Activated CD4-positive, alpha-beta T cell treated with anti-CD3 and anti-CD28 coated beads for 4 hours (primary cell): ENCODE data around the gene ZNF10.
A peak's percentile ranks its signal among the peaks of the same experiment; 100 is the strongest.

Experiments used
- DNase-seq, 2 donors: peaks; one replicate each; pipeline ENCODE4 v3.0.0-alpha.2; 2020

ZNF10 gene

DNA sequence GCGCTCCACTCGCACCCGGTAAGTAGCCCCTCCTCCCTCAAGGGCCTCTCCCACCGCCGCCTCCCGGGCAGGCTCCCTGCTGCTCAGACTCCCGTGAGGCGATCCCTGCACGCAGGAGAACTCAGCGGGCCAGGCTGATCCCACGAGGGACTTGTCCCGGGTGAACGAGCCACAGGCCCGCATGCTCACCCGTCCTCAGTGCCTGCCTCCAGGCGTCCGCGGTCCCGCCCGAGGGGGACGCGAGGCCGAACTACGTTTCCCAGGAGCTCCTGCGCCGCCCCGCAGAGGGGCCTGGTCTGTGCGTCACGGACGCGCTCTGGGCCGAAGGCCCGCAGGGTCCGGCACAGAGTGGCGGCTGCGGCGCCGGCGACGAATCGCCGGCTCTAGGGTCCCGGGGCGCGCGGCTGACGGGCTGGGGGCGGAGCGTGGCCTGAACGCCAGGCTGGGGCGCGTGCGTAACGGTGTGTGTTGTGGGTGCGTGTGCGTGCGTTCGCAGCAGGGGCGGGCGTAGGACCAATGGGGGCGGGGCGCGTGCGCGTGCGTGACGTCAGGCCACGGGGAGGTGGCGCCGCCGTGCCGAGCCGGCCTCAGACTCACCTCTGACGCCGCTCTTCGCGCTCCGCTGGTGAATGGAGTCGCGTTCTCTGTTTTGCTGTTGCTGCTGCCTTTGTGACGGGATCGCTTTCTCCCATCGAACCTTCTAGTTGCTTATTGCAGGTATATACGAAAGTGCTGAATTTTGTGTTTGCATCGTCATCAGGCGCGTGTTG, at the start of gene ZNF10, which contains the start of gene ZNF891:
Gene ZNF10 (plus strand): TSS at position 590 of the 770 bp plus-strand sequence. CDS start 13,866 bp downstream, outside the sequence.
Gene ZNF891 (minus strand): TSS at position 237 of the 770 bp plus-strand sequence. CDS start 8,356 bp downstream, outside the sequence.
- peak; percentile 95 to 96 for DNase-seq

- no peak for DNase-seq
Measured at GRCh38 chr12:133081159-133081780, 49.2 kb upstream of the ZNF10 start.

GRCh38 chr12:133083345-133083744, 47.1 kb upstream of the ZNF10 start:
- no peak for DNase-seq

DNA sequence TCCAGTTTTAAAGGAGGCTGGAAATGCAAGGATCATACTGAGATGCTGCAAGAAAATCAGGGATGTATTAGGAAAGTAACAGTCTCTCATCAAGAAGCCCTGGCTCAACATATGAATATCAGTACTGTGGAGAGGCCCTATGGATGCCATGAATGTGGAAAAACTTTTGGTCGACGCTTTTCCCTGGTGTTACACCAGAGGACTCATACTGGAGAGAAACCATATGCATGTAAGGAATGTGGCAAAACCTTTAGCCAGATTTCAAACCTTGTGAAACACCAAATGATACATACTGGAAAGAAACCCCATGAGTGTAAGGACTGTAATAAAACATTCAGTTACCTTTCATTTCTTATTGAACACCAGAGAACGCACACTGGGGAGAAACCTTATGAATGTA, 24.8 kb upstream of the ZNF10 start:
- DNase-seq: no peak

GRCh38 chr12:133106253-133106652, 24.2 kb upstream of the ZNF10 start:
- DNase-seq: no peak

- no peak for DNase-seq
Measured at GRCh38 chr12:133107121-133107520, 23.3 kb upstream of the ZNF10 start.

DNA sequence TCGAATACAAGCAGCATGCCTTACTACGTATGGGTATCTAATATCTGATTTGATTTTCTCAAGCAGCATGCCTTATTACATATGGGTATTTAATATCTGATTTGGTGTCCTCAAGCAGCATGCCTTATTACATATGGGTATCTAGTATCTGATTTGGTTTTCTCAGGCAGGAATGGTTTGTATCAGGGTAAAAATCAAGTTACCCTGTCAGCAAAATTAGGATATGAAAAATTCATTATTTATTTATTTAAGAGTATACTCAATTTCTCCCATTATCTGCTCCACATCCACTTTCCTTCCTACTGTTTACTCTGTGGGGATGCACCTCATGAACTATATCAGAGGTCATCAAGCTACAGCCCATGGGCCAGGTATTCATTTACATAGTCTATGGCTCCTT, 22.3 kb upstream of the ZNF10 start:
- DNase-seq: no peak

GRCh38 chr12:133120385-133121191, 9.8 kb upstream of the ZNF10 start:
- DNase-seq: no peak

DNA sequence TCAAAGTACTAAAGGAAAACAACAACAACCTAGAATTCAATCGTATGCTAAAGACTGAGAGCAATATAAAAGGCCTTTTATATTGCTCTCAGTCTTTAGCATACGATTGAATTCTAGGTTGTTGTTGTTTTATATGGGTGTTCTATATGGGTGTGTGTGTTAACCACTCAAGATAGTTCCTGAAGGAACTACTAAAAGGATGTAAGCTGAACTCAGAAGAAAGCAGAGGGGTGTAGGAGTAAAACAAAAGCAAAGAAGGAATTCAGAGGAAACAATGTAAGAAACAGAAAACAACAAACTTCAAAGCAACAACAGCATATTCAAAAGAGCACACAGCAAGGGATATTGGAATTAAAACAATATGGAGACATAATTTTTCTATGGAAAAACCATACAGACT, 5.8 kb upstream of the ZNF10 start:
- DNase-seq: no peak

GRCh38 chr12:133129368-133130037, 924 bp upstream of the ZNF10 start:
- peak in 1 of 2 donors; percentile 5 for DNase-seq

DNA sequence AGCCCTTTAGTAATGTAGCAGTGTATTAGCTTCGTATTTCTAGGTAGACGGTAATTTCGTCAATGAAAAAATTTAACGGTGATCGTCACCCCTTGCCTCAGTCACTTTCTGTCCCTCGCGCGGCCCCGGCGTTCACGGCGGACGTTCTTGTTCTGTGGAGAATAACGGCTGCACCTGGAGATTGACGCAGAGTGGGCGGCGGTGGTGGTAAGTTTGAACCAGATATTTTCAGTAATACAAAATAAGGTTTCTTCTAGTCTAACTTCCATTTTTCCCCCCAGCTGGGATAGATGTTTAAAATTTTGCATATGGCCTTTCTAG, 341 bp downstream of the ZNF10 start:
- DNase-seq: peak in 1 of 2 donors; percentile 46

DNA sequence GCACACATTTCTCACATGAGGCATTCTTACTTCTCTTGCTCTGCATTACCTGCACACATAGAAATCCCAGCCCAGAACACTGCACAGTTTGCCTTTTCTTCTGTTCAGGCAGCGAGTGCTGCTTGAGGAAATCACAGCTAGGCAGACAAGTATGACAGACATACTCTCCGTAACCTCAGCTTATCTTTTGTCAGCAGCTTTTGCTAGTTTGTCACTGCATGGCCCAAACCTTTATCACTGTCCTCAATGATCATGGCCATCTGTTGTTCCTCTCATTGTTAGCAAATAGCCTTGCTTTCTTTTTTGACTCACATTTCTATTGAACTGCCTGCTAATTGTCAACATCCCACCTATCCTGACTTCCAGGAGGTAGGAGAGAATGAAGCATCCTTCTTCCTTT, 5.3 kb downstream of the ZNF10 start:
- DNase-seq: no peak

DNA sequence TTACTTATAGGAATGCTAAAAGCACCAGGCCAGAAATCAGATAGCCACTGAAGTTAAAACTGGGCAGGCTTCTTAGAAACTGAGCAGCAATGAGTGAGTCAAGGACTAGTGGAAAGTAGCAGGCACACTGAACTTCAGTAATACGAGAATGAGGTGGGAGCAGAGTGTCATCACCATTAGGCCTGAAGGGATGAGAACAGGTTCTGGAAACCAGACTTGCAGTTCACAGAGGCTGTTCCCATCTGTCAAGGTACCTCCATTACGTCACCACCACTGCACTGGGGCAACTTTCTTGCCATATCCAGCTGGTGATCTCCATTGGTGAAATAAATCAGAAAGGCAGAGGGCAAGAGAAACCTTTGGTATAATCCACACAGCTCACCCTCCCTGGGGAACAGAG, 15.6 kb downstream of the ZNF10 start:
- no peak for DNase-seq

GRCh38 chr12:133156125-133156690, 25.8 kb downstream of the ZNF10 start:
- DNase-seq: no peak

DNA sequence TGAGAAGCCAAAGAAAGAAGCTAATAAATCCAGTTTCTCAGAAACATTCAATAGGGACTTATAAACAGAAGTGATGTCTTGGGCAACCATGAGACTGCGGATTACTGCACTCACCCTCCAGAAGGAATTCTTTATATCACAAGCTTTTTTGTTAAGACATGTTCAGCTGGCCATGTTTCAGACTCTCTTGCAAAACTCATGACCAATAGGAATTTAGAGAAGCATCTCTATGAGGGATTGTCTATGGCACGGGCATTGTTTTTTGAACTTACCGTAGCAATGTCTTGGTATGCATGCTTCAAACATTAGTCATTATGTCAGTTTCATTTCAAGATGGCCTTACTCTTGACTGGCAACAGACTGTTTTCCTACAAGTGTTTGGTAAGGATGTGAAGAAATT, 35.3 kb downstream of the ZNF10 start:
- no peak for DNase-seq

DNA sequence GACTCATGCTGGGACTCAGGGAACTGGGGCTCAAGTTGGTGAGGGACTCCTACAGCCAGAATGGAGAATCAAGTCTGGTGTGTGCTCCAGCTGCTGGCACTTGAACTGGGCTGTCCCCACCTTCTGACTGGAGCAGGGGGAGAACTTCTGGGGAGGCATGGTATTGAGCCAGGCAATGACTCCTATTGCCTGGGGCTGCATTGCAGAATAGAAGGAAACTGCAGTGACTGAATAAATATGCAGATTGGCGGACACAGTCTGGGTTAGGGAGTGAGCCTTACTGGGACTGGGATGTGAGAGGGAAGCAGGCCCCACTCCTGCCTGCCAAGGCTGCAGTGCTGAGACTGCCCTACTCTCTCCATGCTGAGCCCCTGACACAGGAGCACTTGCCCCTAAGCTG, 42.1 kb downstream of the ZNF10 start:
- DNase-seq: no peak

DNA sequence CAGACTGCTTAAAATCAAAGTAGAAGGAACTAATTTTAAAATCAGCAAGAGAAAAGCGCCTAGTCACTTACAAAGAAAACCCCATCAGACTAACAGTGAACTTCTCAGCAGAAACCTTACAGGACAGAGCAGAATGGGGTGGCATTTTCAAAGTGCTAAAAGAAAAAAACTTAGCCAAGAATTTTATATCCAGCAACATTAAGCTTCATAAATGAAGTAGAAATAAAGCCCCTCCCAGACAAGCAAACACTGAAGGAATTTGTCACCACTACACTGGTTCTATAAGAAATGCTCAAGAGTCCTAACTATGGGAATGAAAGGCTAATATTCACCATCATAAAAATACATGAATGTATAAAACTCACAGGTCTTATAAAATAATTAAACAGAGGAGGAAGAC, 44.5 kb downstream of the ZNF10 start:
- DNase-seq: no peak

DNA sequence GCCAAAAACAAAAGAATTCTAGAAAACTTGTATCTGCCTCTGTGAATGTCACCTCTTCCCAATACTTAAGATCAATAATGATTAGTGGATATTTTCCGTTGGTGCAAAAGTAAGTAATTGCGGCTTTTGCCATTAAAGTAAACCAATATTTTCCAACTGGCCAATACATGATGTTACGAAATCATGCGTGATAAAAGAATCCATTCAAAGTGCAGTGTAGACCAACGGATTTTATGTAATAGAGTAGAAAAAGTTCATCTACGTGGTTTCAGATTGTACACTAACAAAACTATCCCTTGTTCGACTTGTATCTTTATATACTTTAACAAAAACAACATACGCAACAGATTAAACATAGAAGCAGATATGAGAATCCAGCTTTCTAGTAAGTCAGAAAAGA, 50.2 kb downstream of the ZNF10 start:
- no peak for DNase-seq

DNA sequence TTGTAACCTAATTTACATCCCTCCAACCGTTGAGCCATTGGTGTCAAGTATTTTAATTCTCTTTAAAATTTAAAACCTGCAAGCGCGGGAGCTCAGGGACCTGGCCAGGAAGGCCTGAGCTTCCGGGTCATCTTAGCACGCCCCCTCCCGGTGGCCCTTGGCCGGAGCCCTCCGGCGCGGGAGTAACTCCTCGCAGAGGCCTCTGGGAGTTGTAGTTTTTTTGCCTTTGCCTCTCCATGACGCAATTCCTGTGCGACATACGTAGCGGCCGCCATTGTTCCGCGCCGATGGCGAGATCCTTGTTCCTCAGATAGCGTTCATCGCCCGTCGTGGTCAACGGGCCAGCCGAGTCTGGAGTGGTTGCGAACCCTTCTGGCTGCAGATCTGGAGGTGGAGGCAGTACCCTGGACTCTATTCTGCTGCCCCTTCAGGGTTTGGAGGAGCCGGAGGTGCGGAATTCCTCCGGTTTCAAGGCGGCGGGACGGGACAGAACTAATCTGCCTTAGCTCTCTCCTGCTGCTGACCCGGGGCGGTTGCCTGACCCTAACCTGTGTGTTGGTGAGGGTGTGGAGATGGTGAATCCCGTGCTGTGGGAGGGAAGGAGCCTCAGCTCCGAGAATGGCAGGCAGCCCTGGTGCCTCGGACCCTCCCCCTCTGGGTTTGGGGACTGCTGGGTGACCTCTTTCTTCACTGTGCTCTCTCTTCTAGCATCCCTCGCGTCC, 51.0 kb downstream of the ZNF10 start, which contains the start of gene ZNF268:
Gene ZNF268 (plus strand): TSS at position 258 of the 722 bp plus-strand sequence. CDS start 503 bp downstream, outside the sequence.
- DNase-seq: peak; percentile 85 to 89

GRCh38 chr12:133190176-133190575, 59.7 kb downstream of the ZNF10 start:
- DNase-seq: no peak

- no peak for DNase-seq
Measured at GRCh38 chr12:133192847-133193246, 62.4 kb downstream of the ZNF10 start.

DNA sequence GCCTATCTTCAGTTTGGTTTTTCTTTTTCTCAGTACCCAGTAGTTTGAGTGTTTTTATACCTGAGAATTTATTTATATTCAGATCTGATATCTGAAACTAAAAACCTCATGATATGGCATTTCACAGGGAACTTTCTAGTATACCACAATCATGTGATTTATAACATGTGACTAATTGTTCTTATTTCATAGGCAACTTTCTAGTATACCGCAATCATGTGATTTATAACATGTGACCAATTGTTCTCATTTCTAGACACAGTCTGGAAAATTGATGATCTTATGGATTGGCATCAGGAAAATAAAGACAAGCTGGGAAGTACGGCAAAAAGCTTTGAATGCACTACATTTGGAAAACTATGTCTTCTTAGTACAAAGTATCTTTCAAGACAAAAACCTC, 71.5 kb downstream of the ZNF10 start:
- DNase-seq: no peak
